GM20431 (cell line): ENCODE results near the gene MCM8.
"Not testable (repeated sequence)": the region's sequence is repeated elsewhere in the genome, so short reads cannot be mapped to it uniquely, and the experiment has no call there.

Experiments
- in situ Hi-C: fragments of 300-500 bp; cut with MseI, MboI; formaldehyde crosslinking; loops from one replicate; pipeline ENCODE4 v1.15.0; 2020; ENCODE audit warnings: low sequenced_read_pairs; ENCODE audit not compliant: unreplicated experiment

Gene MCM8

DNA sequence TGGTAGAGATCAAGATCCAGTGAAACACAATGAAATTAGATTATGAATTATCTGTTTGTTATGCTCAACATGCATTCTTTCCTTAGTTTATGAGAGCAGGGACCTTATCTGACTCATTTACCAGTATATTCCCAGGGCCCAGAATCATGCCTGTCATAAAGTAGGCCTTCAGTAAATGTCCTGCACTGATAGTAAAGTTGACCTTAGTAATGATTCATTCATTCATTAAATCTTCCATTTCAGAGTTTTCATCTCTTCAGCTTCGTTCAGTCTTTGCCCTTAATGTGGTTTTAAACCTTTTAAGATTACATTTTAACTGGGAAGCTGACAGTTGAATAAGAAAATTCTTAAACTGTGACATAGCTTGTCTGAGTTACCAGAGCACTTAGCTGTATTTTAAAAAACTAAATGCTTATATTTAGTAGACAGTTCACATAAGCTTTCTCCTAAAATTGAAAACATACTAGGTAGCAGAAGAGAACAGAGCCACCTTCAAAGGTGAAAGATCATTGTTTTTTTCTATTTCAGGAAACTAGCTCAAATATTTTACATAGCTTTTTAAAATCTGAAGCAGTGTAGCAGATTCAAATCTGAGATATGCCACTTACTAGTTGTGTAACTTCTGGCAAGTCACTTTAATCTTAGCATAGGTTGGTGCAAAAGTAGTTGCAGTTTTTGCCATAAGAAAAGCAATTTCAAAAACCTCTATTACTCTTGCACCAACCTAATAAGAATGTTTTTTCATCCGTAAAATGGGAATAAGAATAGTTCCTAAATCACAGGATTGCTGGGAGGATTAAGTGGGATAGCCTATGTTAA is 41.4 kb downstream of the MCM8 start:
- in situ Hi-C loops = no loop called here

DNA sequence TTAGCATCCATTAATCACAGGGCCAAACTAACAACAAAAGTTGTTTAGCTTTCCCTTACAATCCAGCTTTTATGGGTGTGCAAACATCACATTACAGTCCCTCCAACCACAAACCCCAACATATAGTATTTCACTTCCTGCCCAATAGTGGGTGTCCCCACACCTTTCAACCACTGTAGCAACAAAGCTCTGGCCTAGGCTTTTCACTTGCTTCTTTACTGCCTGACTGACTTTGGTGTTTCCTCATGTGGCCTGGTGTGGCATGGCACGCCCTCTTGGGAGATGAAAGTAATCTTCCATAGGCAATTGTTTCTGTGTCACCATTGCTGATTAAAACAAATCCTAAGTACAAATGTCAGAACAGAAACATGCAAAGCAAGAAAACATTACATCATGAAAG is 46.3 kb downstream of the MCM8 start:
- in situ Hi-C loops = no loop called here

DNA sequence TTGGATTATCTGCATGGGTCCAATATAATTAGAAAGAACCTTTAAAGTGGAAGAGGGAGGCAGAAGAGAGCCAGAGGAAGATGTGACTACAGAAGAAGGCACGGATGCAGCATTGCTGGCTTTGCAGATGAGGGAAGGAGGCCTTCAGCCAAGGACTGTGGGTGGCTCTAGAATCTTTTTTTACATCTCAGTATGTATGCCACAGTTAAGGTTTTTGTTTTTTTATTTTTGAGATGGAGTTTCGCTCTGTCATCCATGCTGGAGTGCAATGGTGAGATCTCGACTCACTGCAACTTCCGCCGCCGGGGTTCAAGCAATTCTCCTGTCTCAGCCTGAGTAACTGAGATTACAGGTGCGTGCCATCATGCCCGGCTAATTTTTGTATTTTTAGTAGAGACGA is 49.3 kb downstream of the MCM8 start:
- in situ Hi-C loops = no loop called here

DNA sequence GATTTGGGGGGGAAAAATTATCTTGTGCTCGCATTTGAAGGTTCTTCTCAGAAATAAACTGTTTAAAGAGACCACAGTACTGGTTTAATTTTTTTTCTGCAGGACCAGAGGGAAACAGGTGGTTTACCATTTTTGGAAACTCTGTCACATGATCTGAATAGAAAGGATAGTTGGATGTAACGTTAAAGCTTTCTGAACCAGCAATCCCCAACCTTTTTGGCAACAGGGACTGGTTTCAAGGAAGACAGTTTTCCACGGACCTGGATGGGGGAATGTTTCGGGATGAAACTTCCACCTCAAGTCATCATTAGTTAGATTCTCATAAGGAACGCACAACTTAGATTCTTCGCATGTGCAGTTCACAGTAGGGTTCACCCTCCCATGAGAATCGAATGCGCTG is 50.4 kb downstream of the MCM8 start:
- in situ Hi-C loops = no loop called here

DNA sequence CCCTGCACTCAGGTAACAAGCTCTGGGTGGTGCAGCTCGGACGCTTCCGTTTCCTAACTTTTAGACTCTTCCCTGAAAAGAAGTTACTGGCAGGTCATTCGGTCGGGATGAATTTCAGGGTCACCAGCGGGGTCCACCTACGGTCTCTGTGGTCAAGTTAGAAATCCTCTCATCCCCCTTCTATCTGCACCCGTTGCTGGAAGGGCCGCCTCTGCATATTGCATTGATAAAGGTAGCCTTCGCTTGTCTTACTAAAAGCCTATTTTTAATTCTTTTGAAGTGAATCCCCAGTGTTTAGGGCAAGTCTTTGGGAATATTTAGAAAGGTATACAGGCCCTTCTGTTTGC is 56.1 kb downstream of the MCM8 start:
- in situ Hi-C loops = no loop called here

DNA sequence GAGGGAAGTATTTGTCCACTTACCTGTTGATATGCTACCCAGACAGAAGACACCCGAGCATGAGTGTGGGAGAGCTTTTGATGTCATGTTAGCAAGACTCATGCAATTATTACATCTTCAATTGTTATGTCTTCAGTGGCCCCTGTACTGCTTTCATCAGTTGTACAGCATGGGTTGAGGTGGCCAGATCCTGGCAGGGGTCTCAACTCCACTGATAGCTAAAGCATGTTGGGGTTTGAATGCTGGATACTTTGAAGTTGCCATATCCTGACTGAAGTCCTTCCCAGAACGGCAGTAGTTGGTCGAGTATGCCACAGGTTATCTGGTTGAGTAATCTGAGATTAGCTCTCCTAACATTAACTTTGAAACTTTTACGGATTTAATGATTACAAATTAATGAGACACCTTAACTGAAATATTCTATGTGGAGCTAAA is 56.7 kb downstream of the MCM8 start:
- in situ Hi-C loops = no loop called here

DNA sequence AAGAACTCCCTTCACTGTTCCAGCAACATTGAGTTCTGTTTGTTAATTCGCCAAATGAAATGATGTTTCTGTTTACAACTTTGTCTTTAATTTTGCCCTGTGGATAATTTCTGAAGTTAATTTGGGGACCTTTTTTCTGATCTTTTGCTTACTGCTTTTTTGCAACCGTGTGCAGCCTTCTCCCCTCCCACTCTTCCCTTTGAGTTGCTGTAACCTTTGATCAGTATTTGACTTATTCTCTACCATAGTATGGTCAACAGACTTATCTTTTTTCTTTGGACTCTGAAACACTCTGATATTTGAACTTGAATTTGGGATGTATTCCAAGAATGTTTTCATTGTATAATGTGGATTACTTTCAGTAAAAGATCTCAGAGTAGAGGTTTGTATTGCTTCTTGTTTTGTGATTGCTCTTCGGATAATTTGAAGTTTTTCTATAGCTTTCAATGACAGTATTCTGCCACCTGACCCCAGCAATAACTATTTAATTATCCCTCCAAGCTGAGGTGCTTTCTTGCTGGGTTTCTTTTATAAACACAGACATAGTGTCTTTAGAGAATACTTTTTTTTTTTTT is 57.2 kb downstream of the MCM8 start:
- in situ Hi-C loops = no loop called here

DNA sequence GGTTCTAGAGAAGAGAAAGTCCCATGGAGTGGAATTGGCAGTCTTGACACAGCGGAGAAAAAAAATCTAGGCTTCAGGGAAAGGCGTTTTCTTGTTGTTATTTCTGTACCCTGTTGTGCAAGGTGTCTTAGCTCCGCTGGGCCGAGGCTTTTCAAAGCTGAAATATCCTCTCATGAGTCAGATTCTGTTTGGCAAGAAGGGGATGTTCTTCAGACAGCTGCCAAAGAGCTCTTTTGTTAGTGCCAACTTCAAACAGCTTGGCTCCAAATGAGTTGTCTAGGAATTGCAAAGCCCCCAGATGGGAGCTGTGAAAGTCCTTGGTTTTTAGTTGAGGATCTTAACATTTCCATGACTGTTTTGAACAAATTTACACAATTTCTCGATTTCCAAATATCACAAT is 57.8 kb downstream of the MCM8 start:
- in situ Hi-C loops = no loop called here

DNA sequence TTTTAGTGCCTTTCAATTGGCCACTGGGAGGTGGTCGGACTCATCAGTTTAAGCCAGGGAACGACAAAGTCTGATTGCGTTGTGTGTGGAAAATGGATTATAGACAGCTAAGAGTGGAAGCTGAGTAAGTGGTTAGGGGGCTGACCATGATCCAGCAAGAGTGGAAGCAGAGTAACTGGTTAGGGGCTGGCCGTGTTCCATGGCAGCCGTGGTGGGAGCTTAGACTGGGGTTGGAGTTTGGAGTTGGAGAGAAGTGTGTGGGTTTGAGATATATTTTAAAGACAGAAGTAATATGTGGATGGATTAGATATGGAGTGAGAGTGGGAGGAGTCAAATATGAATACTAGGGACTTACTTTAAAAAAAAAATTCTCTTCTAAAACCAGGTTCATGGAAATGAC is 61.7 kb downstream of the MCM8 start:
- in situ Hi-C loops = no loop called here

DNA sequence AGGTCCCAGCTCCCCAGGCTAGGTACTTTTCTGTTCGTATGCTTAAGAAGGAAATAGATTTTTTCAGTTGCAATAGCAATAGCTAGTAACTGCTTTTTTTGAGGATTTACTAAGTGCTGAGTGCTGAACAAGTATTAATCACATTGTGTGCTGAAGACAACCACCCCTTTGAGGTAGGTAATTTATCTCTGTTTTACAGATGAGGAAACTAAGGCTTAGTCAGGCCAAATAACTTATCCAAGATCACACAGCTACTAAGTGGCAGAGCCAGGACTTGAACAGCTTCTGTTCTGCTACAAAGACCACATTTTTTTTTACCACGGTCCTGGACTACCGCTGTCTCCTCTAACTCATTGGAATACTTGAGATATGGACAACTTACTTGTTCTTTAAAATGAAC is 63.6 kb downstream of the MCM8 start:
- in situ Hi-C loops = no loop called here

DNA sequence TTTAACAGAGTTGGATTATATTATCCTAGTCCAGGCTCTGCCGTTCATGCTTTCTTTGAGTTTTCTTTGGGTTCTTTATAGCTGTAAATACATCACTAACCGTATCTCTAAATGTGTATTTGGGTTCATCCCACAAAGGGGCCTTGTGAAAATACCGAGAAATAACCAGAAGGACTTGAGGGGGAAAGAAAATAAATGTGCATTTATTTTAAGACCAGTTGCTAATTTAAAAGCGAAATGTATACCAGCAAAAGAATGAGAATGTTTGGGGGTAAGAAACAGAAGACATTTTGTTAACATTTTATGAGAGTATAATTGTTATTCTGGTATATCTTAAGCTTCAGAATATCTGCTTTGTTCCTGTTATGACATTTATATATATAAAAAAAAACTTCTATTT is 64.5 kb downstream of the MCM8 start:
- in situ Hi-C loops = no loop called here

DNA sequence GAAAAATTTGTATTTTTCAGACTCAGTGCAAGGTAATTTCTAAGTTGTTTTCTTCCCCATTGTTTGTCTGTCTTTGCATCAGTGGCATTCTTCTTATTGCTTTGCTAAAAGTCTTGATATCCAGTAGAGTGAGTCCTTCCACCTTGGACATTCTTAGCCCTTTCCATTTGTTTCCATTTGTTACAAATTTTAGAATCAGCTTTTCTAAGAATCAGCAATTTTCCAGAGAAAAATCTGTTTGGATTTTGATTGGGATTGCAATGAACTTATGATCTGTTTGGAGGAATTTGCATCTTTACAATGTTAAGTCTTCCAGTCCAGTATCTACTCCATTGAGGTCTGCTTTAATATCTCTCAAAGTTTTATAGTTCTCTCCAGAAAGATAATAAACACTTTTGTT is 67.0 kb downstream of the MCM8 start:
- in situ Hi-C loops = no loop called here

DNA sequence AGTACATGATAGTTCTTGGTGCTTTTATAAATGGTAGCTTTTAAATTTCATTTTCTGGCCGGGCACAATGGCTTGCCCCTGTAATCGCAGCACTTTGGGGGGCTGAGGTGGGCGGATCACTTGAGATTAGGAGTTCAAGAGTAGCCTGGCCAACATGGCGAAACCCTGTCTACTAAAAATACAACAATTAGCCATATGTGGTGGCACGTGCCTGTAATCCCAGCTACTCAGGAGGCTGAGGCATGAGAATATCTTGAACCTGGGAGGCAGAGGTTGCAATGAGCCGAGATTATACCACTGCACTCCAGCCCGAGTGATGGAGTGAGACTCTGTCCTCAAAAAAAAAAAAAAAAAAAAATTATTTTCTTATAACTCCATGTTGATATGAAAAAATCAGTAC is 67.4 kb downstream of the MCM8 start:
- in situ Hi-C loops = no loop called here

DNA sequence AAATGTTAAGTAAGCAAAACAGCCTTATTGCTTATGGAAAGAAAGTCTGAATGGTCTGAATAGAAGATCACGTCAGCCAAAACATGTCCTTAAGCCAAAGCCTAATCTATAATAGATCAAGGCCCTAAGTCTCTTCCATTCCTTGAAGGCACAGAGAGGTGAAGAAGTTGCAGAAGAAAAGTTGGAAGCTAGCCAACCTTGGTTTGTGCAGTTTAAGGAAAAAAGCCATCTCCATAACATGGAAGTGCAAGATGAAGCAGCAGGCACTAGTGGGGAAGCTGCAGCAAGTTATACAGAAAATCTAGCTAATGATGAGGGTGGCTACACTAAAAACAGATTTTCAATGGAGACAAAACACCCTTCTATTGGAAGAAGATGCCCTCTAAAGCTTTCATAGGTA is 74.3 kb downstream of the MCM8 start:
- in situ Hi-C loops = no loop called here

DNA sequence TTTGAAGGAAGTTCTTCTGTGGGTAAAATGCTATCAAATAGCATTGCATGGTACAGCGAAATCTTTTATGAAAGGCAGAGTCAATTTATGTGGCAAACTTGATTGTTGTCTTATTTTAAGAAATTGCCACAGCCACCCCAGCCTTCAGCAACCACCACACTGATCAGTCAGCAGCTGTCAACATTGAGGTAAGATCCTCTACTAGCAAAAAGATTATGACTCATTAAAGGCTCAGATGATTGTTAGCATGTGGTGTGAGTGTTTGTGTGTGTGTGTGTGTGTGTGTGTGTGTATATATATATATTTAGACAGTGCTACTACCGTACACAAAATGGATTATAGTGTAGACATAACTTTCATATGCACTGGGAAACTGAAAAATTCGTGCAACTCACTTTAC is 75.6 kb downstream of the MCM8 start:
- in situ Hi-C loops = no loop called here

DNA sequence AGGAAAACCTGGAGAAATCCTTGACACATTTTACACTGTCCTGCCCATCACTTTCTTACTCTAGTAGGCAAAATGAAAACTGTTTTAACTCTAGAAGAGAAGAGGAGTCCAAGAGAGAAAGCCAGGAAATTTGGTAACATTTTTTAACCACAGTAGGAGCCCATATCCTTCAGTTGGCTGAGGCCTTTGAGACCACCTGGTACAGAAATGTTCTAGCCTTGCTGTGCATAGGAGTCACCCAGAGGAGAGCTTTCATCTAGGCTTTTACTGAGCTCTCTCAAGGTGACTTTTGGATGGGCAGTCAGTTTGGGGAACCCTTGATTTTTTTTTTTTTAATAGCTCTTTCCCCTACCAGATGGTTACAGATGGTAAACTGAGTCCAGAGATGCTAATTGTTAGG is 78.4 kb downstream of the MCM8 start:
- in situ Hi-C loops = no loop called here

DNA sequence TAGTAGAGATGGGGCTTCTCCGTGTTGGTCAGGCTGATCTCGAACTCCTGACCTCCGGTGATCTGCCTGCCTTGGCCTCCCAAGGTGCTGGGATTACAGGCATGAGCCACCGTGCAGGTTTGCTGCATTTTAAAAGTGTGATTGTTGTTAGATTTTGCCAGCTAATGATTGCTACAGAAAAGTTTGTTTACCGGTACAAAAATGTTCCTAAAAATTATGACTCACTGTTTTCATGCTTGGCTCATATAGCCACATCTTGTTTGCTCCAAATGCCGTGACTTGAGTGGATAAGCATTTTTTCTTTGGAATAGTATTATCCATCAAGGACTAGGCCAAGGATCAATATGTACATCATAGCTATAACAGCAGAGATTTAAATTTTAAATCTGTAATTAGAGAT is 79.1 kb downstream of the MCM8 start:
- in situ Hi-C loops = no loop called here

DNA sequence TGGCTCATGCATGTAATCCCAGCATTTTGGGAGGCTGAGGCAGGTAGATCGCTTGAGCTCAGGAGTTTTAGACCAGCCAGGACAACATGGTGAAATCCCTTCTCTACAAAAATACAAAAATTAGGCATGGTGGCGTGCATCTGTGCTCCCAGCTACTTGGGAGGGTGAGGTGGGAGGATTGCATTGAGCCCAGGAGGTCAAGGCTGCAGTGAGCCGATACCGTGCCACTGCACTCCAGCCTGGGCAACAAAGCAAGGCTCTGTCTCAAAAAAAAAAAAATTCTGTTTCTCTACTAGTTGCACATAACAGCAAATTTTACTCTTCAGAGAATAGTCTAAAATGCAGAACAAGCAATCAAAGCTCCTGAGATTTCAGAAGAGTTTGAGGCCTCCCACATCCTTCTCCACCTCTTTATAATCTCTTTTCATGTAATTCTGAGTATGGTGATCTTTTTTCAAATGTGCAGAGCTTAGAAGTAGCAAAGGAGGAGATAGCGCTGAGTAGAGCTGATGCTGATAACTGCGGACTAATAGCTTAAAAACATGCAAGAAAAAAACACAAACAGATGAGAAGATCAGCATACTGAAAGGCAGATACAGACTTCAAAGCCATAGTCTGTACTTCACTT is 80.1 kb downstream of the MCM8 start:
- in situ Hi-C loops = no loop called here

DNA sequence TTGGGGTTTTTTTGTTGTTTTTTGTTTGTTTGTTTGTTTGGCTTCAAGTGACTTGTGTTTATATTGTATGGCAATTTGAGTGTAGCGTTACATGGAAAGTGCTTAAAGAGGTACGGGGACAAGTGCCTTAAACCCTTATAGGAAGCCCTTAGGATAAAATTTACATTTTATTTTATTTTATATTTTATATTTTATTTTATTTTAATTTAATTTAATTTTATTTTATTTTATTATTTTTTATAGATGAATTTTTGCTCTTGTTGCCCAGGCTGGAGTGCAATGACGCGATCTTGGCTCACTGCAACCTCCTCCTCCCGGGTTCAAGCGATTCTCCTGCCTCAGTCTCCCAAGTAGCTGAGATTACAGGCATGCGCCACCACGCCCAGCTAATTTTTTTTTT is 82.5 kb downstream of the MCM8 start:
- in situ Hi-C loops = not testable (repeated sequence)

DNA sequence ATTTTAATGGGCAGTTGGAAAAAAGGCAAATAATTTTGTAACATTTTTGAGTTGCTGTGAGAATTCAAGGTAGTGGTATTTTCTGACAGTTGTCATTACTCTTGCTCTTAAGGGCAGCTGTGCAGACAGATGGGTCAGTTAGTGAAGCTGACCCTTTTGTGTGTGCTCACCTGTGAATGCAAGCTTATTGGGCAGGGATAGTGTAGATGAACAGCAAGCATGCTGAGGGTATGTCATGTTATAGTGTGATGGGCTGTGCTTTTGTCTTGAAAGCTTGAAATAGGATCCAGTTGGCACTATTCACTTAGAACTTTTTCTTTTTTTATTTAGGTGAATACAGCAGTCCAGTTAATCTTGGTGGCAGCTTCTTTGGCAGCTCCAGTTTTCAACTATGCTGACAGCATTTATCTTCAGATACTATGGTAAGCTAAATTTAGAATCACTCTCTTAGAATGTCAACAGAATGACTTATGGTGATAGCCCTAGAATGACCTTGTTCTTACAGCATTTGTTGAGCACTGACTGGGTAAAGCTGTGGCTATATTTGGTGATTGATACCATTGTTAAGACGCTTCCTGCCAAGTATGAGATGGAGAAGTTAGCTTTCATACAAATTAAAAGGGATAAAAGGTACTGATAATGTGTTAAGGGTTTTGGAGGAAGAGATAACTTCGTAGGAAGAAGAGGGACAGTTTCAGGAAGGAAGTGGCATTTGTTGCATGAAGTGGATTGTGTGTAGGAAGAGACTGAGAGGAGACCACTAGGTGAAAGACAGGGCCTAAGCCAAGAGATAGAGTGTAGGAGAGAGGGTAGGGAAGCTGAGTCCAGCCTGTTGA is 83.9 kb downstream of the MCM8 start:
- in situ Hi-C loops = no loop called here

DNA sequence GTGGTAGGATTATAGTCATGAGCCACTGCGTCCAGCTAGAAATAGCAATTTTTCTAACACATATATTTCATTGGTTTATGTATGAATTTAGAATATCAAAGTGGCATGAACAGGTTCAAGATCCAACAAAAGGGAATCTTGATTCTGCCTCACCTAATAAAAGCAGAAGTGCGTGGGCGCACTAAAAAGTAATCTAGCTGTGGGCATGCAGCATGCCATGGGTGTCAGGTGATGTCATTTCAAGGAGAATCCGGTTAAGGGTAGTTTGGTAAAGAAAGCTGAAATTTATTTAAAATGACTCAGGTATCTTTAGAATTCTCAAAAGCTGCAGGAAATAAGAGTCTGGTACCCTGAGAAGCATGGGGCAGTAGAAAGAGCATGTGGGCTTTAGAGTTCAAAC is 85.8 kb downstream of the MCM8 start:
- in situ Hi-C loops = no loop called here
